NCI-H2107 treated with DMSO at 0.1 percent for 48 hours (cell line): Measurements from ENCODE around the gene PRDM2.
"Not testable (repeated sequence)": the region's sequence is repeated elsewhere in the genome, so short reads cannot be mapped to it uniquely, and the experiment has no call there.

Experiments
- DNase-seq: peaks from one replicate; lab custom pipeline; 2025; ENCODE audit not compliant: unreplicated experiment; lab: John Stamatoyannopoulos, UW

Gene PRDM2

GRCh38 chr1:13699936-13700520 is at the start of gene PRDM2:
Gene PRDM2 (plus strand): TSS chr1:13700188. CDS start chr1:13715606, 15,418 bp downstream.
- DNase-seq: no peak

GRCh38 chr1:13651279-13651678 is 48.7 kb upstream of the PRDM2 start:
- DNase-seq: no peak

- DNase-seq: no peak
Observed at GRCh38 chr1:13652238-13652637, 47.8 kb upstream of the PRDM2 start.

- DNase-seq: no peak
Observed at GRCh38 chr1:13661539-13661938, 38.4 kb upstream of the PRDM2 start.

GRCh38 chr1:13662493-13662892 is 37.5 kb upstream of the PRDM2 start:
- DNase-seq: no peak

GRCh38 chr1:13663969-13664368 is 36.0 kb upstream of the PRDM2 start:
- no peak for DNase-seq

- DNase-seq: no peak
Observed at GRCh38 chr1:13664451-13664850, 35.5 kb upstream of the PRDM2 start.

- DNase-seq: no peak
Observed at GRCh38 chr1:13666317-13666716, 33.7 kb upstream of the PRDM2 start.

GRCh38 chr1:13667691-13668090 is 32.3 kb upstream of the PRDM2 start:
- no peak for DNase-seq

- no peak for DNase-seq
Observed at GRCh38 chr1:13674377-13674776, 25.6 kb upstream of the PRDM2 start.

GRCh38 chr1:13675151-13675651 is 24.8 kb upstream of the PRDM2 start:
- DNase-seq: no peak

- no peak for DNase-seq
Observed at GRCh38 chr1:13677896-13678295, 22.1 kb upstream of the PRDM2 start.

GRCh38 chr1:13679651-13680050 is 20.3 kb upstream of the PRDM2 start:
- no peak for DNase-seq

GRCh38 chr1:13680609-13681008 is 19.4 kb upstream of the PRDM2 start:
- DNase-seq: not testable (repeated sequence)

- no peak for DNase-seq
Observed at GRCh38 chr1:13681921-13682320, 18.1 kb upstream of the PRDM2 start.

- DNase-seq: no peak
Observed at GRCh38 chr1:13682444-13682843, 17.5 kb upstream of the PRDM2 start.

- no peak for DNase-seq
Observed at GRCh38 chr1:13683206-13683605, 16.8 kb upstream of the PRDM2 start.

- DNase-seq: no peak
Observed at GRCh38 chr1:13687151-13687715, 12.8 kb upstream of the PRDM2 start.

GRCh38 chr1:13693094-13693493 is 6.9 kb upstream of the PRDM2 start:
- DNase-seq: not testable (repeated sequence)

GRCh38 chr1:13694886-13695684 is 4.9 kb upstream of the PRDM2 start:
- DNase-seq: no peak

GRCh38 chr1:13697738-13698137 is 2.2 kb upstream of the PRDM2 start:
- DNase-seq: no peak

- DNase-seq: no peak
Observed at GRCh38 chr1:13699510-13699909, 478 bp upstream of the PRDM2 start.
